ENCODE results near the gene RPUSD2.

GRCh38 chr15:40555876-40556275 lies 13.2 kb upstream of the RPUSD2 start:
- TF ChIP-seq CTCF (conservative IDR thresholded peaks at IDR 0.05; ENCODE audit: low read depth in 2 of 2), result no peak
- no peak for TF ChIP-seq EZH2 (IDR thresholded peaks at IDR 0.05; ENCODE audit: low read depth, unreplicated experiment)
- TF ChIP-seq EZH2phosphoT487 (IDR thresholded peaks at IDR 0.05; ENCODE audit: unreplicated experiment), result no peak
- no peak for TF ChIP-seq POLR2AphosphoS5 (IDR thresholded peaks at IDR 0.05; ENCODE audit: low read depth)
- TF ChIP-seq STAT1 (IDR thresholded peaks at IDR 0.05; ENCODE audit: unreplicated experiment), result no peak
- no peak for TF ChIP-seq REST (IDR thresholded peaks at IDR 0.05; ENCODE audit: unreplicated experiment)
- TF ChIP-seq ZNF114 (CRISPR knock-in tag; IDR thresholded peaks at IDR 0.05), result no peak
